GM18867 (cell line): ENCODE results near the gene TSSK6.
A peak's percentile ranks its signal among the peaks of the same experiment; 100 is the strongest.
"Not testable (repeated sequence)": the region's sequence is repeated elsewhere in the genome, so short reads cannot be mapped to it uniquely, and the experiment has no call there.

ENCODE experiments used
- ATAC-seq: cut with Tn5 transposase; IDR thresholded peaks from one replicate; pipeline ENCODE4 v1.9.1; 2021; ENCODE audit warnings: mild to moderate bottlenecking, moderate library complexity; ENCODE audit not compliant: unreplicated experiment

TSSK6 gene

GRCh38 chr19:19488875-19489690 is 26.3 kb downstream of the TSSK6 start:
- peak; percentile 55 for ATAC-seq

DNA sequence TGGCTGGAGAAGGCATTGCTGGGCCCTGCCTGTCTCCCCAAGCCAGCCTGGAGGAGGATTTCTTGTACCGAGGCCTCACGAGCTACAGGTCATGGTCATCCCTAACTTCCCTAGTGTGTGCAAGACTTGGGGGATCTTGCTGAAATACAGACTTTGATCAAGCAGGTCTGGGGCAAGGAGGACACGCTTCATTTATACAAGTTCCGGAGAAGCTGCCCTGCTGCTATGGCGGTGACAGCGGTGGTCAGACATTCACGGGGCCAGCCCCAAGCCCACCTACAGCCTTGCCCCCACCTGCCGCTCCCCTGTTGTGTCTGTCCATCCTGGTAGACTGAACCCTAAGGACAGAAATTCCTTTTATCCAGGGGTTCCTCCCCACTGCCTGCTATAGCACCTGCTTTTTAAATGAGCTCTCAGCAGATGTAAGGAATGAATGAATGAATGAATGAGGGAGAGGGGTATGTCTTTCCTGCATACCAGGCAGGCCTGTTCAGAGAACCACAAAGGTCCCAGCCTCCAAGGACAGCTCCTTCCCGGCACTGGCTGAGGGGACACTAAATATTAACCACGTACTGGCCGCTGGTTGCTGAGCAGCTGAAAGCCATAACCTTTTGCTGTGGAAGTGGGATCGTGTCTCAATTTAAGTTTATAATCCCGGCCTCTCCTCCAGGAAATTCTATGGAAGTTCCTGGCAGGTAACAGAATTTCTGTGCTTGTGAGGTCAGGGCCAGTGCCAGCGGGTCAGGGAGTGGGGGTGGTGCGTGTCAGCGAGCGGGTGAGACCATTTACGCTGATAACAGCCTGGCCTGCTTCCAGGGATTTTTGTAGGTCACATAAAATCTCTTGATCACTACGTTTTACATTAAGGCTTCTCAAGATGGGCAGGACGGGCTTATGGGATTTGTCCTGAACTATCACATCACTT is 27.1 kb downstream of the TSSK6 start:
- ATAC-seq = no peak

- no peak for ATAC-seq
Observed at GRCh38 chr19:19487077-19487949, 28.0 kb downstream of the TSSK6 start.

DNA sequence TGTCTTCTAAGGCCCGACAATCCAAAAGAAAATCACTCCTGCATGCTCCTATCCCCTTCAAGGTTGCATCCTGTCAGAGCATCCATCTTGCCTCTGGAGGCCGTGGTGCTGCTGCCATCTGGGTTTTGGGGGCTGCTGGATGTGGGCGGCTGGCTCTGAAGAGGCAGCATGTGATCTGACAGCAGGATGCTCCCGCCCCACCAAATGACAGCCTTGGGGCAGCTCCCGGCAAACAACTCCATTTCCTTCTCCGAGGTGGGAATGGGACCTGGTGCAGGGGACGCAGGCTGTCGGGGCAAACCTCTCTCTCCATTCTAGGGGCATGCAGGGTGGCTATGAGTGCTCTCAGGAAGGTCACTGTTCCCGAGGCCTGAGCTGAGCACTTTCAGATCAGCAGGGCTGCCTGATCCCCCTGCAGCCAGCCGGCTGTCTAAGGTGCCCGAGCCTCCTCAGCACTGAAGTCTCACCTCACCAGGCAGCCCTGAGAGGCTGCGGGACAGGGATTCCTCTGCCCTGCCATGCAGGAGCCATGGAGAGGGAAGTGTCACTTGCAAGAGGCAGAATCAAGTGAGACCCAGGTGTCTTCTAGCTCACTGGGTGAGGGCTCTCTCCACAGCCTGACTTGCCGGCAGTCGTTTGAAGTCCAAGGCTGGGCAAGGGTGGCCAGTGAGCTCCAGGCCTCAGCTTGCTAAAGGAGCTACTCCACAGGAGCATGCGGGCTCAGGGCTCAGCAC is 28.8 kb downstream of the TSSK6 start:
- no peak for ATAC-seq

DNA sequence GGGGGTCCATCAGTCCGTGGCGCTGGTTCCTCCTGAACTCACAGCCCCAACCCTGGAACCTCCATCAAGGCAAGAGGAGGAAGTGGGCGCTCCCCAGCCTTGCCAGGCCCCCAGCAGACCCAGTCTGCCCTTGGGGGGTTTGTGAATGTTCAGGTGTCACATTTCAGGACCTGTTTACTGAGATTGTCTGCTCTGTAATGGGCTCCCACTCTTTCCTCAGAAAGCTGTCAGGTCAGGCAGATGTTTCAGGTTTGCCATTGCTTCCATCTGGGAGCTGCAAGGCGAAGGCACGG is 29.4 kb downstream of the TSSK6 start:
- no peak for ATAC-seq

- ATAC-seq = no peak
Observed at GRCh38 chr19:19485161-19485997, 30.0 kb downstream of the TSSK6 start.

DNA sequence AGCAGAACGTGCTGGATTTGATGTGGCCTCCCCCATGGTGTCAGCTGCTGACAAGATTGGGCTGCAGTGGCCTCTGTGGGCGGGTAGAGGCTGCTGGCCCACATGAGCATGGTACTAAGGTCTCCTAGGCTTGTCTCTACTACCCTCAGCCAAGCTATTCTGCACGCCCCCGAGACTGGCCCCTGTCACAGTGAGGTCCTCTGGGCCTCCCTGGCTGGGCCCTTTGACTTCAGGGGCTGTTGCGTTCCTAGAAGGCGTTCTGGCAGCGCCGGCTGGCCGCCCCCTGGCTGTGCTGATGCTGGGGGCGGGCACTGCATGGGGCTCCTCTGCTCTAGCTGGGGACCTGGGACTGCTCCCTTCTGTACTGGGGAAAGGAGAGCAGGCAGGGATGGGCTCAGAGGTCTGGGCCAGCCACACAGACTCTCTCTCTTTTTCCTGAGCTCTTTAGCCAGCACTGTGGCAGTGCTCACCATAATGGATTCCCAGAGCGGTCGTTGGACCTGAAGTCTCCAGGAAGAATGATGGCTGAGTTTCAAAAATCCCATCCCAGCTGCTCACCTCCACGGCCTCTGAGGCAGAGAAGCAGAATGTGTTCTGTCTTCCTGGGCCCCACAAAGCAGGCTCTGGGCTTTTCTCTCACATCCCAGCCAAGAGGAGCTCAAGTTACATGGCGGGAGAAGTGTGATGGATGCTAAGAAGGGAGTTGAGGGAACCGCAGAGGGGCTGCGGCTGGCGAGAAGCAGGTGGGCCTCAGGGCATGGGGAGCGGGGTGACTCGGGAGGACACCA is 32.3 kb downstream of the TSSK6 start:
- ATAC-seq = no peak

DNA sequence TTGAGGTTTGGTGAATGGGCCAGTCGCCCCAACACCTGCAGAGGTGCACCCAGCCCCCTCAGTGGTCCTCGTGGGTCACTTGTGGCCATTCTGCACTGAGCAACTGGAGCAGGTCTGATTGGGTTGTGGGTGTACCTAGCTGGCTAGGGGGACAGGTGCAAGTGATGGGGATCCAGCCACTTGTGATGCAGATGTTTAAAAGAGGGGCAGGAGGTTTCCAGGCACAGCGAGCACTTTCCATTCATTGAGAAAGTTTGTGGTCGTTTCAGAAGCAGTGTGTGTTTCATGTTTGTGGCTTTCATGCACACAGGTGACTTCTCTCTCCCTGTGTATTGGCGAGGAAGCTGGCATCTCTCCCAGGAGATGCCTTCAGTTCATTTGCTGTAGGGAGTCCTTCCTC is 34.7 kb downstream of the TSSK6 start:
- ATAC-seq = no peak

DNA sequence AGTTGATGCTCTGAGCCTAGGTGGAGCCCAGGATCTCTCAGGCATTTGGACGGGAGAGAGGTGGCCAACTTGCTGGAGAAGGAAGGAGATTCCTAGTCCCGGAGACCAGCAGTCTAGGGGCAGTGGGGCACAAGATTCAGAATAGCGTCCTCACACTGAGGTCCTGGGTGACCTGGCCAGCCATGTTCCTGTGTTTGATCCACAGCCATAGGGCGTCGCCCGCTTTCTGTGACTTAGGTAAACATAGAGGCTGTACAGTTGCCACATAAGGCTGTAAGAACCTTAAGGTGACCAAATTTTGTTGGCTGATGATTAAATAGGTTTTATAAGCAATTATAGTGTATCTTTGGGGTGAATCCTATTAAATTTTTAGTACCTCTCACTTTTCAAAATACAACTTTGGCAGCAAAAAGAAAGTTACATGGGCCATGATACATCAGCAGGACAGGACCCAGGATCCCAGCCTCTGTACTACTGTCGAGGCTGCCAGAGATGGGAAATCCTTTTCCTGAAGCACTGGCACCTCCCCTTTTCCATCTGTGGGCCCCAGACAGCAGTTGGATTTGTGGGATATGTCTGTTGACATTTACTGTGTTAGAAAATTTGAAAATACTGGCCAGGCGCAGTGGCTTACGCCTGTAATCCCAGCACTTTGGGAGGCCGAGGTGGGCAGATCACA is 37.5 kb downstream of the TSSK6 start:
- ATAC-seq = no peak

DNA sequence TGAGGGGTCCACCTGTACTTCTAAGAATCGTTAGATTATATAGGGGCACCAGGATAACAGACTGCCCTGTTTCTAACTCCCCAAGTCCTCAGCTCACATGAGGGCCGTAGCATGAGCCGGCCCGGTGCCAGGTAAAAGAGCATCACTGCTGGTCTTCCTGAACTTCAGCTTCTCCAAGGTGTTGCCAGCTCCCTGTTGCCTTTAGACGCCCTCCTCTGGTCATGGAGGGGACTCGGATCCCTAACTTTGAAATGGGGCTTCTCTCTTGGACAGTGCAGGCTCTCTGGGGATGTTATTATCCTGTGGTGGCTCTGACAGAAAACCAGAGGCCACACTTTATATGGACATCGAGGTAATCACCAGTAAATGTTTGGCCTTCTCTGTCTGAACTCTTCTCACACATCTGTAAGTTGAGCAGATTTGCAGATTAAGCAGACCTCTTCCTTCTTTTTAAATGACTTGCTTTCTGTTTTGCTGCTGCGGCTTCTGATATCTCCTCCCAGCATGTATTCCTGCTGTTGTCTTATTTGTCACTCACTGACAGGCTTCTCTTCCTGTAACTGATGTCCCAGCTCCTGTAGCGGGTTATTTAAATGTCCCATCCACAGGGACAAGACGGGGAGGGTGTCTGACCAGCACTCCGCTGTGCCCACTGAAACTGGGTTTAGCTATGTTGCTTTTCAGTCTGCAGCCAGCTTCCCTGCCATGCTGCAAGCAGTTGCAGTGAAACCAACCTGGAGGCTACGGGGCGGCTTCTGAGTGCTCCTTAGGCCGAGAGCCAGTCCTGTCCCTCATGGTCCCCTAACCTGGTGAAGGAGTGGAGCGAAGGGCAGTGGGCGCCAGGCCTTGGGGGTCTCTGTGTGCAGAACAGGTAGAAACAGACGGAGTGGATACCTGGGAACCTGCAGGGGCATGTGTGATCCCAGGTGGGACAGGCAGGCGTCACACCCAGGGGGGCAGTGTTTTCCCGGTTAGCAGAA is 39.2 kb downstream of the TSSK6 start:
- no peak for ATAC-seq

- no peak for ATAC-seq
Observed at GRCh38 chr19:19475015-19475765, 40.2 kb downstream of the TSSK6 start.

GRCh38 chr19:19472106-19472505 is 43.2 kb downstream of the TSSK6 start:
- not testable (repeated sequence) for ATAC-seq

DNA sequence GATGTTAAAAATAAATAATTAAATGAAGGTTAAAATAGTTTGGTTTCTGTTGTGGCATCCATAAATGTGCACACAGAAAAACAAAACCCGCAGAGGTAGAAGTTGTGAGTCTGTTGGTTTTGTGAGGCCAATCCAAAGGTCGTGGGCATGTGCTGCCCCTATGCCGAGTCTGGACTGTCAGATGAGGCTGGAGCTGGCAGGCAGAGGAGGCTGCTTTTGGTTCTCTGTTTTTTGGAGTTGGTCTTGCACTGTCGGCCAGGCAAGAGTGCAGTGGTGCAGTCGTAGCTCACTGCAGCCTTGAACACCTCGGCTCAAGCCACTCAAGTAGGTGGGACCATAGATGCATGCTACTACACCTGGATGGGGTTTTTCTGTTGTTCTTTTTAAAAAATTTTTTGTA is 43.7 kb downstream of the TSSK6 start:
- ATAC-seq = no peak

DNA sequence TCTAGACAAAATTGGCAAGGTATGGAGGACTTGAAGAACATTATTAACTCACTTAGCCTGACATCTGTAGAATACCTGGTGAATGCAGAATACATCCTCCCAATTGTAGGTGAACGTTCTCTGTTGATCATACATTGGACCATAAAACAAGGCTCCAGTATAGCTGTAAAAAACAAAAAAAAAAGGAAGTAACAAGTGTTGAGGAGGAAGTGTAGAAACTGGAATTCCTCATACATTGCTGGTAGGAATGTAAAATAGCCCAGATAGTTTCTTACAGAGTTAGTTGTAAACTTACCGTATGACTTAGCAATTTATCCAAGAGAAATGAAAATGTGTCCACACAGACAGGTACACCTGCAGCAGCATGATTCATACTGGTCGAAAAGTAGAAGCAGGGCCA is 44.8 kb downstream of the TSSK6 start:
- ATAC-seq = no peak

DNA sequence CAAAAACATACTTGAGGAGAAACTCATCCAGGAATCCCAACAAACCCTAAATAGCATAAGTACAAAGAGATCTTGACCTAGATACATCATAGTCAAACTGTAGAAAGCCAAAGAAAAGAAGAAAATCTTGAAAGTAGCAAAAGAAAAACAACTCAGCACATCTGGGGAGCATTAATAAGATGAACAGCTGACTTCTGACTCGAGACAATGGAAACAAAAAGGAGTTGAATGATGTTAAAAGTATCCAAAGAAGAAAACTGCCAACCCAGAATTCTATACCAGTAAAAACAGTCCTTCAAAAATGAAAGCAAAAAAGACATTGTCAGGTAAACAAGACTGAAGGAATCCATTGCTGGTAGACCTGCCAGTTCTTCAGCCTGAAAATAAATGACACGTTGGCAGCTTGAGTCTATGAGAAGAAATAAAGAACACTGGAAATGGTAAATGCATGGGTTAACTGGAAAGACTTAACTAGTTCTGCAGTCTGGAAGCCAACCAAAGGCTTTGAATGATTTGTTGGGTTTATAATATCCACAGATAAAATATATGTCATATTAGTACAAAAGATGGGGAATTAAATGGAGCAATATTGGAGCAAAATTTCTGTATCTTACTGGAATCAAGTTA is 46.8 kb downstream of the TSSK6 start:
- ATAC-seq = no peak

DNA sequence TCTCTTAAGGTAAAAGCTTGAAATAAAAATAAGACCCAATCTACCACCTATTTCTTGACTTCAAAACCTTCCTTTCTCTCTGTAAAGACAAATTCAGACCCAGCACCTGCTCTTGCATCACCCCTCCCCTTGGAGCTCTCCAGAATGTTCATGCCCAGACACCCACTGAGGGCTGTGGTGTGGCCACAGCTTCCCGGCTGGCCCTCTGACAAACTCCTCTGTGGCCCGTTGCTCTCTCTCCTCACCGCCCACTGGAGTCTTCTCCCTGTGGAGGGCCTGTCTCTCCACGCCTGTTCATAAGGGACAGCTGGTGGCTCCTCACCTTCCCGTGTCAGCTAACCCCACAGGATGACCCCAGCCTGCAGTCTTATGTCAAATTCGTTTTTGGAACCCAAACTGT is 49.1 kb downstream of the TSSK6 start:
- ATAC-seq = no peak
